GM12874 (cell line): ENCODE results near the gene WFIKKN1.

Experiments used
- TF ChIP-seq, protein P1 (sequence below): IDR thresholded peaks from 2 replicates; pipeline ENCODE4 v1.5.1; 2011; ENCODE audit warnings: low read depth, mild to moderate bottlenecking, control low read depth, low read length, moderate library complexity; ENCODE audit not compliant: insufficient read depth

WFIKKN1 gene

DNA sequence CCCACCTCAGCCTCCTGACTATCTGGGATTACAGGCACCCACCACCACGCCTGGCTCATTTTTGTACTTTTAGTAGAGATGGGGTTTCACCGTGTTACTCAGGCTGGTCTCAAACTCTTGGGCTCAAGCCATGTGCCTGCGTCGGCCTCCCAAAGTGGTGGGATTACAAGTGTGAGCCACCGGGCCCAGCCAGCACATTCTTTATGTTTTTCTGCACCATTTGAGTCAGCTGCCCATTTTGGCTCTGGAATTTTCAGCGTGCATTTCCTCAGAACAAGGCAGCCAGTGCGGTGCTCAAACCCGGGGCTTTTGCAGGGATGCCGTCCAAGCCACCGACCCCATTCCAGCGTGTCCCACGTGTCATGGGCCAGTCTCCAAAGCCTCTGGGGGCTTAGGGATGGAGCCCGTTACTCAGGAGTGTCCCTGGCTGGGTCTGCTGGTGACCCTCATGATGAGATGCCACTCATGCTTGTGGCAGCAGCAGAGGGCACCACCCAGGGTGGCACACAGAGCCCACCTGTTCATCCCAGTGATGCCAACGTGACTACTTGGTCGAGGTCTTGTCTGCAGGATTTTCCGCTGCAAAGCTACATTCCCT is 44.6 kb upstream of the WFIKKN1 start:
- TF ChIP-seq, protein P1, sequence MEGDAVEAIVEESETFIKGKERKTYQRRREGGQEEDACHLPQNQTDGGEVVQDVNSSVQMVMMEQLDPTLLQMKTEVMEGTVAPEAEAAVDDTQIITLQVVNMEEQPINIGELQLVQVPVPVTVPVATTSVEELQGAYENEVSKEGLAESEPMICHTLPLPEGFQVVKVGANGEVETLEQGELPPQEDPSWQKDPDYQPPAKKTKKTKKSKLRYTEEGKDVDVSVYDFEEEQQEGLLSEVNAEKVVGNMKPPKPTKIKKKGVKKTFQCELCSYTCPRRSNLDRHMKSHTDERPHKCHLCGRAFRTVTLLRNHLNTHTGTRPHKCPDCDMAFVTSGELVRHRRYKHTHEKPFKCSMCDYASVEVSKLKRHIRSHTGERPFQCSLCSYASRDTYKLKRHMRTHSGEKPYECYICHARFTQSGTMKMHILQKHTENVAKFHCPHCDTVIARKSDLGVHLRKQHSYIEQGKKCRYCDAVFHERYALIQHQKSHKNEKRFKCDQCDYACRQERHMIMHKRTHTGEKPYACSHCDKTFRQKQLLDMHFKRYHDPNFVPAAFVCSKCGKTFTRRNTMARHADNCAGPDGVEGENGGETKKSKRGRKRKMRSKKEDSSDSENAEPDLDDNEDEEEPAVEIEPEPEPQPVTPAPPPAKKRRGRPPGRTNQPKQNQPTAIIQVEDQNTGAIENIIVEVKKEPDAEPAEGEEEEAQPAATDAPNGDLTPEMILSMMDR, result no peak

DNA sequence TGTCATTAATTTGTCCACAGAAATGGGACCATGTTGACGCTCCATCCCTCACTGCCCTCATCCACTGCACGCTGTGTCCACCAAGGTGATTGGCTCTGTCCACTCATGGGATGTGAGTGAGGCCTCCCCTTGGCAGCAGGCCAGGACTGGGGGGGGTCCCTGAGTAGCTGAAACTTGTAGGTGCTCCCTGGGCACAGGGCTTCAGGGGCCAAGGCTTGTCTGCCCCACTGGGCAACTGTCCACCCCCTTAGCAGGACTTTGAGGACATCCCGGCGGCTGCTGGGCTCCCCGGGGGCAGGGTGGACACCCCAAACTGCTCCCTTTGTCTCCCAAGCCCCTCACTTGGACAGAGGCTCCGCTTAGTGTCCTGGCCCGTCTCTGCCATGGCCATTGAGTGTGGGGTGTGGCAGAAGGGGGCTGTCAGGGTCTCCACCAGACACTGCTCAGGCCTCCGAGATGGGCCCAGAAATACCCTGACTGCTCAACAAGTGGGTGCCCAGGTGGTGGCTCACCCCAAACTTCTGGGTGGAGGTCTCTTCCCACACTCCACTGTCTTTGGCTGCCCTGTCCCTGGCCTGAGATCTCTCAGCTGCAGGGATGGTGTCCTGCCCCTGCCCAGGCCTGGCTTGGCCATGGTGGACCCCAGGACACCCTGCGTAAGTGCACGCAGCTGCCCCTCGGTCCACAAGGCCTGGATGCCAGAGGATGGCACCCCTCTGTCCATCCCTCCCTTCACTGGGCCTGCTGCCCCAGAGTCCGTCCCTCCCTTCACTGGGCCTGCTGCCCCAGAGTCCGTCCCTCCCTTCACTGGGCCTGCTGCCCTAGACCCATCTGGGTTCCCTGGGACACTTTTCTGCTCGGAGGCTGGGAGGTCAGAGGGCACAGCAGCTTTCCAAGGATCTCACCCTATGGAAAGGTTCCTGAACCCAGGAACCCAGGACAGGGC is 43.9 kb upstream of the WFIKKN1 start:
- TF ChIP-seq, protein P1, result no peak

DNA sequence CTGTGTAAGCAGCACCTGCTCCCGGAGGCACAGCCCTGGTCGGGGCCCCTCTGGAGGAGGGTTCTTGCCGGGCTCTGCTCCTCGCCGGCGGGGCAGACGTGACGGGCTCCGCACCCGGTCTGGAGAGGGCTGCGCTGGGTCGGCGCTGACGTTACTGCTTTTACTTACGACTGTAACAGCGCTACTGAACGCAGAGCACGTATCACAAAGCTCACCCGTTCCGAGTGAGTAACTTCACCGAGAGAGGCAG is 42.2 kb upstream of the WFIKKN1 start:
- TF ChIP-seq, protein P1, result no peak

DNA sequence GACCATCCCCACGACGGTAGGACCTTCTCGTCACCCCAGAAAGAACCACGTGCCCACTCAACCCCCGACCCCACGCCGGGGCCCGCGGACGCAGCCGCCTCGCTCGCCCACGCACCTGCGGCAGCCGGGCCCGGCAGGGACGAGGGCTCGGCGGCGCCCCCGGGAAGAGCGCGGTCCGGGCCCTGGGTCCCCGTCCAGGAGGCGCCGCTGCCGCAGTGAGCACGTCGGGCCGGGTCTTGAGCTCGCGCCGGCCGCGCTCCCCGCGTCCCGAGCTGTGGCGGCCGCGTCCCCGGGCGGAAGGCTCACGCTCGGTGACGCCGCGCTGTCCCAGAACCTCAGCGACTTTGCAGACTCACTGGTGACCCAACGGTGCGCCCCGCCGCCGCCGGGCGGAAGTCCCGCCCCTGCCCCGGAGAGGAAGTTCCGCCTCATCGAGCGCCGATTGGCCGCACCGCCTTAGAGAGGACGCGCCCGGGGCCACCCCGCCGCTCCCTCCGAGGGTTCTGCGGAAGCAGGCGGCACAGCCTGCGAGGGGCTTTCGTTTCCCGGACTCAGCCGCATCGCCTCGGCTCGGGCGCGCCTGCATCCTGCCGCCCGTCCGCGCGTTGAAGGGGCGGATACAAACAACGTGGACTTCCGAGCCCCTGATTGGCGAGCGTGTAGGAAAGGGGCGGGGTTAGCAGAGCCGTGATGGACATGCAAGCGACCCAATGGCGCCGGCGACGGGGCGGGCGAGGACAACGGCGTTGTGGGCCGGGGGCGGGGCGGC is 41.7 kb upstream of the WFIKKN1 start:
- TF ChIP-seq, protein P1, result no peak

DNA sequence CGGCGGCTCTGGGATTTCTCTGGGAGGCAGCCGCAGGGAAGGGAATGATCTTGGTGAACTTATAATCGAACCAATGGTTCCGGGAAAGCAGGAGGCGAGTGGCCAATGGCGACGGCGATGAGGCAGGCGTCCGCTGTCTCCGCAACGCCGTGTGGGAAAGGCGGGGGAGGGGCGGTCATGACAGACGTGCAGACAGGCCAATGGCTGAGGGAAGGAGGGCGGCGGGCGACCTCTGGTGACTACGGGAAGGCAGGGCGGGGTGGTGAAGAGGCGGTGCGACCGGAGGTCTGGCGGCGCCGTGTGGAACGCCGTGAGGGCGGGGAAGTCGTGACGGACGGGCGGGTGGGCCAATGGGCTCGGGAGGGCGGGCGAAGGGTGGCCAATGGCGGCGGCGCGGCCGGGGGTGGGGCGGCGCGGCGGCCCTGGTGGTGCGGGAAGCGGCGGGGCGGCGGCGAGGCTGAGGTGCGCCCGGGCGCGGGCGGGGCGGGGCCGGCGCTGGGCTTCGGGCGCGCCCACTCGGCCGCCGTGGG is 41.1 kb upstream of the WFIKKN1 start, which contains the start of gene RAB40C:
RAB40C (plus strand) TSS at position 409 of the 530 bp plus-strand sequence. CDS start 226 bp downstream, outside the sequence.
- TF ChIP-seq, protein P1, result 0 out of 2 replicates have a peak, but pooled peaks have one; percentile 12

DNA sequence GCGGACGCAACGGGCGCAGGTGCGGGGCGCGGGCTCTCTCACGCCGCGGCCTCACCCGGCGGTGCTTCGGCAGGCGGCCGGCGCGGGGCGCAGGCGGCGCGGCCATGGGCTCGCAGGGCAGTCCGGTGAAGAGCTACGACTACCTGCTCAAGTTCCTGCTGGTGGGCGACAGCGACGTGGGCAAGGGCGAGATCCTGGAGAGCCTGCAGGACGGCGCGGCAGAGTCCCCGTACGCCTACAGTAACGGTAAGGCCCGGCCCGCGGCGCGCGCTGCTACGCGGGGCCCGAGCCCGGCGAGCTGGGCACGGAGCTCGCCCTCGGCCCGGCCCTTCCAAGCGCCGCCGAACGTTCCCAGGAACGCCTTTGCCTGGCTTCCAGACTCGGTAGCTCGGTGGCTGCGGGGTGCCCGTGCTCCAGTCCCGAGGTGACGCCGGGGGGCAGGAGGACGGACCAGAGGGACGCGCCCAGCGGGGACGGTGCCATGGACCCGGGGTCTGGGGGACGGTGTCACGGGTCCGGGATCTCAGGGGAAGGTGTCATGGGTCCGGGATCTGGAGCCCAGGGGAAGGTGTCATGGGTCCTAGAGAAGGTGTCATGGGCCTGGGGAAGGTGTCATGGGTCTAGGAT is 40.5 kb upstream of the WFIKKN1 start:
- TF ChIP-seq, protein P1, result no peak
